NOMO-1 treated with DMSO at 0.1 percent for 48 hours (cell line): ENCODE results near the gene HOXA6.

Source experiments
- DNase-seq: peaks from one replicate; lab custom pipeline; 2025; ENCODE audit not compliant: unreplicated experiment; lab: John Stamatoyannopoulos, UW

Gene HOXA6

GRCh38 chr7:27162561-27163287, 15.2 kb upstream of the HOXA6 start:
- DNase-seq: no peak

- DNase-seq: no peak
These were observed 14.4 kb upstream of the HOXA6 start for GRCh38 chr7:27161721-27162560.

GRCh38 chr7:27161214-27161720, 13.7 kb upstream of the HOXA6 start:
- peak; percentile 84 for DNase-seq

GRCh38 chr7:27160546-27161213, 13.1 kb upstream of the HOXA6 start:
- DNase-seq: peak; percentile 83

GRCh38 chr7:27160145-27160545, 12.6 kb upstream of the HOXA6 start:
- no peak for DNase-seq

- DNase-seq: no peak
These were observed 11.9 kb upstream of the HOXA6 start for GRCh38 chr7:27159266-27160144.

GRCh38 chr7:27158436-27159265, 11.1 kb upstream of the HOXA6 start:
- peak; percentile 52 for DNase-seq

- DNase-seq: no peak
These were observed 10.3 kb upstream of the HOXA6 start for GRCh38 chr7:27157702-27158431.

- DNase-seq: no peak
These were observed 9.5 kb upstream of the HOXA6 start for GRCh38 chr7:27156916-27157701.

GRCh38 chr7:27156508-27156898, 8.9 kb upstream of the HOXA6 start, which contains the start of gene HOXA7:
Gene HOXA7, minus strand, starts transcription at chr7:27156675. Its CDS starts 130 bp downstream, at chr7:27156545.
- peak; percentile 75 for DNase-seq

GRCh38 chr7:27155816-27156507, 8.4 kb upstream of the HOXA6 start:
- no peak for DNase-seq

GRCh38 chr7:27154901-27155815, 7.6 kb upstream of the HOXA6 start:
- no peak for DNase-seq

- no peak for DNase-seq
These were observed 6.8 kb upstream of the HOXA6 start for GRCh38 chr7:27154369-27154768.

- no peak for DNase-seq
These were observed 6.0 kb upstream of the HOXA6 start for GRCh38 chr7:27153526-27153925.

- DNase-seq: no peak
These were observed 5.4 kb upstream of the HOXA6 start for GRCh38 chr7:27152816-27153442.
